Thoracic aorta (tissue), 2 donors: Measurements from ENCODE around the gene IRGM. TPM values are rescaled to one million over a fixed set of nuclear protein-coding genes. Genes with fewer than 3 reads are reported as not detected.
"Not testable (repeated sequence)": the region's sequence is repeated elsewhere in the genome, so short reads cannot be mapped to it uniquely, and the experiment has no call there.

Experiments
- ATAC-seq: fragments of 150-250 bp; one replicate; pipeline ENCODE4 v1.8.0; 2017; ENCODE audit warnings: low read depth; ENCODE audit not compliant: insufficient number of reproducible peaks, low FRiP score
- DNase-seq: peaks from one replicate; pipeline ENCODE4 v3.0.0-alpha.2; 2020; ENCODE audit warnings: low spot score
- H3K27ac ChIP-seq, 2 donors: fragments of 200-600 bp; sonication (generic); 1 replicate in 1 of 2; 2 replicates in 1 of 2; pipeline ENCODE4 v1.5.1; 2016; ENCODE audit warnings: mild to moderate bottlenecking in 2 of 2, moderate library complexity in 2 of 2
- H3K27me3 ChIP-seq: fragments of 200-600 bp; sonication (generic); replicated peaks from 2 replicates; pipeline ENCODE4 v1.6.0; 2016; ENCODE audit warnings: mild to moderate bottlenecking; ENCODE audit not compliant: insufficient read depth
- H3K36me3 ChIP-seq: fragments of 200-600 bp; sonication (generic); one replicate; pipeline ENCODE4 v1.5.1; 2016
- H3K4me1 ChIP-seq, 2 donors: fragments of 200-600 bp; sonication (generic); 1 replicate in 1 of 2; 2 replicates in 1 of 2; pipeline versions ENCODE4 v1.5.1 to v1.6.0; 2016; ENCODE audit warnings: low read depth in 2 of 2, mild to moderate bottlenecking in 1 of 2; ENCODE audit not compliant: control insufficient read depth in 1 of 2
- H3K4me3 ChIP-seq: fragments of 200-600 bp; sonication (generic); 2 replicates; pipeline ENCODE4 v1.5.1; 2016; ENCODE audit warnings: mild to moderate bottlenecking
- H3K9me3 ChIP-seq: fragments of 200-600 bp; sonication (generic); 2 replicates; pipeline ENCODE4 v1.5.1; 2016
- CTCF ChIP-seq: fragments of 200-600 bp; sonication (generic); IDR thresholded peaks from one replicate; pipeline ENCODE4 v1.5.1; 2019; ENCODE audit warnings: antibody characterized with exemption
- total RNA-seq, 2 donors: library from RNA; depleted of rRNA; stranded (reverse); fragments of >200 nt; gene quantifications; one replicate each; pipeline versions ENCODE4 v1.1.0 to v1.2.3, GENCODE V29; 2016

The IRGM gene
- not detected for total RNA-seq

GRCh38 chr5:150846308-150846653 lies at the start of gene IRGM:
Gene IRGM, plus strand, starts transcription at chr5:150846521. Its CDS starts 1,603 bp downstream, at chr5:150848124.
- not testable (repeated sequence) for ATAC-seq, H3K36me3 ChIP-seq, H3K27ac ChIP-seq, DNase-seq, H3K27me3 ChIP-seq, H3K9me3 ChIP-seq, H3K4me1 ChIP-seq
- peak within 1 kb of the TSS; percentile 40 for H3K4me3 ChIP-seq

- H3K27ac ChIP-seq: no peak overlapping the region
- no peak overlapping the region for H3K4me3 ChIP-seq
- H3K9me3 ChIP-seq: no peaks in the 10 kb centered on the region
- H3K36me3 ChIP-seq: peaks cover 16% of the 10 kb centered on the region
- H3K4me1 ChIP-seq: peaks cover 0 to 20% of the 10 kb centered on the region in 2 donors
- DNase-seq: no peak
- no peak for TF ChIP-seq CTCF
- no peak for ATAC-seq
- H3K27me3 ChIP-seq: no peaks in the 10 kb centered on the region
These were observed 48.9 kb upstream of the IRGM start for GRCh38 chr5:150797384-150797783.

GRCh38 chr5:150801117-150801927 lies 45.0 kb upstream of the IRGM start:
- peak overlapping the region; percentile 69 for H3K4me3 ChIP-seq
- H3K27me3 ChIP-seq: no peaks in the 10 kb centered on the region
- no peaks in the 10 kb centered on the region for H3K9me3 ChIP-seq
- H3K27ac ChIP-seq: peak overlapping the region; percentile 62 to 71
- TF ChIP-seq CTCF: peak; percentile 35
- H3K36me3 ChIP-seq: peaks cover 6% of the 10 kb centered on the region
- ATAC-seq (peak; percentile 72), DNase-seq (no peak)
- peaks cover 0 to 8% of the 10 kb centered on the region in 2 donors for H3K4me1 ChIP-seq

GRCh38 chr5:150804388-150804787 lies 41.9 kb upstream of the IRGM start:
- no peak for ATAC-seq
- DNase-seq: no peak
- peaks cover 0 to 8% of the 10 kb centered on the region in 2 donors for H3K4me1 ChIP-seq
- no peak overlapping the region for H3K27ac ChIP-seq
- no peaks in the 10 kb centered on the region for H3K9me3 ChIP-seq
- H3K27me3 ChIP-seq: no peaks in the 10 kb centered on the region
- H3K4me3 ChIP-seq: no peak overlapping the region
- no peak for TF ChIP-seq CTCF
- H3K36me3 ChIP-seq: no peaks in the 10 kb centered on the region

GRCh38 chr5:150809363-150809762 lies 37.0 kb upstream of the IRGM start:
- Histone ChIP-seq H3K36me3 (no peaks in the 10 kb centered on the region), H3K4me1 (no peaks in the 10 kb centered on the region), H3K4me3 (no peak overlapping the region), H3K9me3 (no peaks in the 10 kb centered on the region), H3K27ac (no peak overlapping the region), H3K27me3 (no peaks in the 10 kb centered on the region)
- TF ChIP-seq CTCF: no peak
- ATAC-seq (no peak), DNase-seq (no peak)
